Common myeloid progenitor, CD34-positive (primary cell): ENCODE results near the gene GTF2A1L.
"Not testable (repeated sequence)": the region's sequence is repeated elsewhere in the genome, so short reads cannot be mapped to it uniquely, and the experiment has no call there.

Experiments
- CTCF ChIA-PET: fragments of 350-600 bp; sonication (Branson Sonifier 250); formaldehyde crosslinking; loops from one replicate; lab custom pipeline; 2021; ENCODE audit warnings: antibody characterized with exemption; lab: Charles Lee
- POLR2A ChIA-PET: fragments of 350-600 bp; sonication (Branson Sonifier 250); formaldehyde crosslinking; loops from one replicate; lab custom pipeline; 2021; ENCODE audit warnings: antibody characterized with exemption; lab: Charles Lee
- DNase-seq, 3 donors: peaks; one replicate each; pipeline versions ENCODE4 v3.0.0 to v3.0.0-alpha.2; 2013
- H3K27ac ChIP-seq, 2 experiments: 1 replicate in 1 of 2; 2 replicates in 1 of 2; pipeline ENCODE4 v1.7.0; 2013; ENCODE audit warnings: inconsistent platforms in 2 of 2, low read length in 2 of 2, mild to moderate bottlenecking in 2 of 2, low read depth in 1 of 2, moderate library complexity in 1 of 2; ENCODE audit not compliant: severe bottlenecking in 2 of 2, insufficient read depth in 1 of 2, poor library complexity in 1 of 2
- H3K27me3 ChIP-seq, 5 experiments: replicated peaks in 2 of 5; 1 replicate in 3 of 5; 2 replicates in 2 of 5; pipeline versions ENCODE4 v1.6.1 to v1.7.0; 2013; ENCODE audit warnings: low read length in 4 of 5, mild to moderate bottlenecking in 2 of 5, moderate library complexity in 2 of 5, inconsistent platforms in 1 of 5; ENCODE audit not compliant: insufficient read depth in 5 of 5, control insufficient read depth in 4 of 5
- H3K36me3 ChIP-seq, 4 experiments: 1 replicate in 2 of 4; 2 replicates in 2 of 4; pipeline versions ENCODE4 v1.6.1 to v1.7.0; 2013; ENCODE audit warnings: low read length in 3 of 4, control low read depth in 1 of 4, mild to moderate bottlenecking in 1 of 4; ENCODE audit not compliant: control insufficient read depth in 4 of 4, insufficient read depth in 4 of 4
- H3K4me1 ChIP-seq, 4 experiments: 1 replicate in 3 of 4; 2 replicates in 1 of 4; pipeline versions ENCODE4 v1.6.1 to v1.7.1; 2013; ENCODE audit warnings: low read length in 3 of 4, mild to moderate bottlenecking in 3 of 4, control low read depth in 1 of 4, inconsistent platforms in 1 of 4, moderate library complexity in 1 of 4; ENCODE audit not compliant: control insufficient read depth in 4 of 4, insufficient read depth in 4 of 4; ENCODE audit errors: control extremely low read depth in 1 of 4
- H3K4me3 ChIP-seq, 7 experiments: 1 replicate in 4 of 7; 2 replicates in 3 of 7; pipeline versions ENCODE4 v1.5.1 to v1.7.0; 2013; ENCODE audit warnings: mild to moderate bottlenecking in 7 of 7, low read length in 6 of 7, moderate library complexity in 6 of 7, inconsistent platforms in 2 of 7, low read depth in 2 of 7, control low read depth in 1 of 7; ENCODE audit not compliant: insufficient read depth in 4 of 7, control insufficient read depth in 1 of 7; ENCODE audit errors: extremely low read depth in 1 of 7
- H3K9me3 ChIP-seq, 5 experiments: 1 replicate in 4 of 5; 2 replicates in 1 of 5; pipeline versions ENCODE4 v1.6.1 to v1.7.1; 2013; ENCODE audit warnings: low read length in 4 of 5, mild to moderate bottlenecking in 2 of 5, inconsistent platforms in 1 of 5, low read depth in 1 of 5, moderate library complexity in 1 of 5; ENCODE audit not compliant: control insufficient read depth in 4 of 5, insufficient read depth in 2 of 5; ENCODE audit errors: control extremely low read depth in 1 of 5
- WGBS: methylation state at CpG from one replicate; pipeline ENCODE4 v1.1.5; 2013; ENCODE audit not compliant: insufficient coverage; 5-methylcytosine and 5-hydroxymethylcytosine counted together

Gene GTF2A1L

GRCh38 chr2:48695991-48696390, 78.3 kb downstream of the GTF2A1L start:
- ChIA-PET CTCF (interaction anchor here (1.3 kb wide), 1 partner anchor 10 kb away, joined by 3 read pairs; no protein-coding TSS in a partner anchor), POLR2A (no interaction called here)
- Histone ChIP-seq H3K4me3 (no peak overlapping the region), H3K9me3 (no peaks in the 10 kb centered on the region), H3K27me3 (peaks cover 0 to 4% (median 0%) of the 10 kb centered on the region in 5 experiments), H3K36me3 (no peaks in the 10 kb centered on the region), H3K4me1 (no peaks in the 10 kb centered on the region), H3K27ac (no peak overlapping the region)
- no peak for DNase-seq

GRCh38 chr2:48696881-48697280, 79.2 kb downstream of the GTF2A1L start:
- H3K9me3 ChIP-seq = no peaks in the 10 kb centered on the region
- no peak overlapping the region for H3K4me3 ChIP-seq
- ChIA-PET CTCF (interaction anchor here (1.3 kb wide), 1 partner anchor 9 kb away, joined by 3 read pairs; no protein-coding TSS in a partner anchor), POLR2A (no interaction called here)
- H3K4me1 ChIP-seq = no peaks in the 10 kb centered on the region
- DNase-seq = no peak
- 93% methylated on average over 1 of the region's 1 CpG for WGBS
- no peak overlapping the region for H3K27ac ChIP-seq
- no peaks in the 10 kb centered on the region for H3K36me3 ChIP-seq
- H3K27me3 ChIP-seq = peaks cover 0 to 4% (median 0%) of the 10 kb centered on the region in 5 experiments

- peaks cover 0 to 2% (median 0%) of the 10 kb centered on the region in 5 experiments for H3K27me3 ChIP-seq
- CTCF ChIA-PET = no interaction called here
- no peak overlapping the region for H3K4me3 ChIP-seq
- 92% methylated on average over 2 of the region's 2 CpGs for WGBS
- no peak for DNase-seq
- H3K36me3 ChIP-seq = no peaks in the 10 kb centered on the region
- H3K27ac ChIP-seq = no peak overlapping the region
- no peaks in the 10 kb centered on the region for H3K9me3 ChIP-seq
- no peaks in the 10 kb centered on the region for H3K4me1 ChIP-seq
- POLR2A ChIA-PET = no interaction called here
Observed at GRCh38 chr2:48699348-48699930, 81.8 kb downstream of the GTF2A1L start.

- POLR2A ChIA-PET = not testable (repeated sequence)
Observed at GRCh38 chr2:48703621-48704020, 86.0 kb downstream of the GTF2A1L start.

GRCh38 chr2:48707466-48707865, 89.8 kb downstream of the GTF2A1L start:
- peaks cover 0 to 2% (median 0%) of the 10 kb centered on the region in 5 experiments for H3K27me3 ChIP-seq
- H3K4me1 ChIP-seq = no peaks in the 10 kb centered on the region
- CTCF ChIA-PET = no interaction called here
- peaks cover 0 to 3% (median 0%) of the 10 kb centered on the region in 5 experiments for H3K9me3 ChIP-seq
- POLR2A ChIA-PET = no interaction called here
- H3K27ac ChIP-seq = no peak overlapping the region
- DNase-seq = no peak
- no peaks in the 10 kb centered on the region for H3K36me3 ChIP-seq
- H3K4me3 ChIP-seq = no peak overlapping the region
- 91% methylated on average over 6 of the region's 6 CpGs for WGBS

More at GRCh38 chr2:48703621-48704020, 86.0 kb downstream of the GTF2A1L start:
- DNase-seq, H3K27ac ChIP-seq, CTCF ChIA-PET, H3K36me3 ChIP-seq, H3K4me3 ChIP-seq, H3K4me1 ChIP-seq, H3K9me3 ChIP-seq, H3K27me3 ChIP-seq: not testable (repeated sequence)
- WGBS = 100% methylated on average over 2 of the region's 6 CpGs

GRCh38 chr2:48709096-48710034, 91.7 kb downstream of the GTF2A1L start:
- H3K36me3 ChIP-seq = no peaks in the 10 kb centered on the region
- H3K27me3 ChIP-seq = peaks cover 0 to 2% (median 0%) of the 10 kb centered on the region in 5 experiments
- H3K27ac ChIP-seq = no peak overlapping the region
- CTCF ChIA-PET = interaction anchor here (0.7 to 0.9 kb wide), 2 partner anchors 18 to 23 kb away, joined by 4 read pairs; no protein-coding TSS in a partner anchor
- no peak for DNase-seq
- no peak overlapping the region for H3K4me3 ChIP-seq
- WGBS = 97% methylated on average over 5 of the region's 7 CpGs
- POLR2A ChIA-PET = no interaction called here
- peaks cover 0 to 3% (median 0%) of the 10 kb centered on the region in 5 experiments for H3K9me3 ChIP-seq
- no peaks in the 10 kb centered on the region for H3K4me1 ChIP-seq

- Histone ChIP-seq H3K4me1 (peaks cover 0 to 2% (median 0%) of the 10 kb centered on the region in 4 experiments), H3K27me3 (peaks cover 0 to 2% (median 0%) of the 10 kb centered on the region in 5 experiments), H3K4me3 (no peak overlapping the region), H3K9me3 (peaks cover 0 to 3% (median 0%) of the 10 kb centered on the region in 5 experiments), H3K27ac (no peak overlapping the region), H3K36me3 (no peaks in the 10 kb centered on the region)
- POLR2A ChIA-PET = no interaction called here
- peak in 1 of 3 donors; percentile 11 for DNase-seq
- WGBS = 53% methylated on average over 3 of the region's 4 CpGs
- CTCF ChIA-PET = no interaction called here
Observed at GRCh38 chr2:48711343-48711742, 93.7 kb downstream of the GTF2A1L start.
